HEK293T (cell line): Measurements from ENCODE around the gene CREB5.

ENCODE experiments used
- BHLHE40 ChIP-seq: fragments of 450-650 bp; IDR thresholded peaks from 2 replicates; pipeline ENCODE4 v1.6.1; 2016; ENCODE audit warnings: mild to moderate bottlenecking, moderate library complexity, borderline replicate concordance
- FOXA1 ChIP-seq: fragments of 450-650 bp; IDR thresholded peaks from 2 replicates; pipeline ENCODE4 v1.6.1; 2016; ENCODE audit warnings: mild to moderate bottlenecking
- SP1 ChIP-seq: fragments of 450-650 bp; IDR thresholded peaks from 2 replicates; pipeline ENCODE4 v1.6.1; 2017
- SUZ12 ChIP-seq: fragments of 450-650 bp; IDR thresholded peaks from 2 replicates; pipeline ENCODE4 v1.6.1; 2016; ENCODE audit warnings: mild to moderate bottlenecking

DNA sequence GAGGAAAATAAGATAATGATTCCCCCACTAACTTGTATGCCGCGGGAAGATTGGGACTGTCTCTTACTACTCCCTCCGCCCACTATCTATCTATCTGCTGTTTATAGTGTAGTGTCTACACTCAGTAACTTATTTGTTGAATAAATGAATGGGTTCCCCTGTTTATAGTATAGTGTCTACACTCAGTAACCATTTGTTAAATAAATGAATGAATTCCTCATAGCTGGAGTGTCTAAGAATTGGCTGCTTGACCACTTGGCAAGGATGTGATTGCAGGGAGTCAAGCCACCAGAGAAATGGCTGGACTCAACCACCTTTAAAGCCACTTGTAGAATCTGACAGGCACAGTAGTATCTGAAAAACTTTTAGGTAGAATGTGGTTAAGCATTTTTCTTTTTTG lies 398.7 kb downstream of the CREB5 start:
- TF ChIP-seq FOXA1: no peak
- no peak for TF ChIP-seq SP1
- no peak for TF ChIP-seq BHLHE40
- TF ChIP-seq SUZ12: no peak
